Astrocyte (in vitro differentiated cells and primary cell): Measurements from ENCODE around the gene ARHGEF26. TPM values are rescaled to one million over a fixed set of nuclear protein-coding genes. Genes with fewer than 3 reads are reported as not detected.

Experiments used
- DNase-seq: peaks from one replicate; pipeline ENCODE4 v3.0.0-alpha.2; 2010; ENCODE audit warnings: low read depth
- FAIRE-seq: peaks from 2 replicates; lab custom pipeline; 2011; peaks lifted over from hg19 to GRCh38; lab: Jason Lieb, UNC
- H2AFZ ChIP-seq: 2 replicates; pipeline ENCODE4 v1.6.0; 2012; ENCODE audit warnings: low read depth, low read length, inconsistent platforms
- H3K27ac ChIP-seq: 2 replicates; pipeline ENCODE4 v1.5.1; 2011; ENCODE audit warnings: low read depth, low read length, inconsistent platforms
- H3K27me3 ChIP-seq: 2 replicates; pipeline ENCODE4 v1.6.0; 2011; ENCODE audit warnings: low read length, inconsistent platforms; ENCODE audit not compliant: insufficient read depth
- H3K36me3 ChIP-seq: 2 replicates; pipeline ENCODE4 v1.5.1; 2011; ENCODE audit warnings: low read length, inconsistent platforms; ENCODE audit not compliant: insufficient read depth
- H3K4me1 ChIP-seq: 2 replicates; pipeline ENCODE4 v1.5.1; 2011; ENCODE audit warnings: low read length, inconsistent platforms; ENCODE audit not compliant: insufficient read depth
- H3K4me2 ChIP-seq: 2 replicates; pipeline ENCODE4 v1.6.0; 2012; ENCODE audit warnings: low read length, inconsistent platforms
- H3K4me3 ChIP-seq: 2 replicates; pipeline ENCODE4 v1.5.1; 2011; ENCODE audit warnings: low read depth, mild to moderate bottlenecking, low read length, inconsistent platforms; ENCODE audit not compliant: insufficient read depth
- H3K79me2 ChIP-seq: 2 replicates; pipeline ENCODE4 v1.6.0; 2012; ENCODE audit warnings: mild to moderate bottlenecking, low read length, inconsistent platforms; ENCODE audit not compliant: insufficient read depth
- H3K9ac ChIP-seq: 2 replicates; pipeline ENCODE4 v1.6.0; 2012; ENCODE audit warnings: mild to moderate bottlenecking, low read length, inconsistent platforms
- H3K9me3 ChIP-seq: 2 replicates; pipeline ENCODE4 v1.5.1; 2012; ENCODE audit warnings: low read depth, mild to moderate bottlenecking, low read length, inconsistent platforms; ENCODE audit not compliant: insufficient read depth
- H4K20me1 ChIP-seq: 2 replicates; pipeline ENCODE4 v1.6.0; 2012; ENCODE audit warnings: low read length, inconsistent platforms; ENCODE audit not compliant: insufficient read depth
- H3K27ac Mint-ChIP-seq: one replicate; pipeline ENCODE4 v1.8.0; 2021; ENCODE audit warnings: mild to moderate bottlenecking, mixed read lengths; ENCODE audit not compliant: unreplicated experiment
- H3K27me3 Mint-ChIP-seq: one replicate; pipeline ENCODE4 v1.8.0; 2021; ENCODE audit warnings: low read depth, mixed read lengths; ENCODE audit not compliant: unreplicated experiment
- H3K36me3 Mint-ChIP-seq: one replicate; pipeline ENCODE4 v1.8.0; 2021; ENCODE audit warnings: low read depth, mixed read lengths; ENCODE audit not compliant: unreplicated experiment
- H3K4me1 Mint-ChIP-seq: one replicate; pipeline ENCODE4 v1.8.0; 2021; ENCODE audit warnings: low read depth, mixed read lengths; ENCODE audit not compliant: unreplicated experiment
- H3K4me3 Mint-ChIP-seq: one replicate; pipeline ENCODE4 v1.8.0; 2021; ENCODE audit warnings: mild to moderate bottlenecking, moderate library complexity, mixed read lengths; ENCODE audit not compliant: unreplicated experiment
- H3K9me3 Mint-ChIP-seq: one replicate; pipeline ENCODE4 v1.8.0; 2021; ENCODE audit warnings: mild to moderate bottlenecking, mixed read lengths; ENCODE audit not compliant: unreplicated experiment
- EZH2 ChIP-seq: IDR thresholded peaks from 2 replicates; pipeline ENCODE4 v1.6.1; 2012; ENCODE audit warnings: mild to moderate bottlenecking, low read length, inconsistent platforms; ENCODE audit not compliant: insufficient read depth
- total RNA-seq: library from RNA; stranded (reverse); gene quantifications from 2 replicates; pipeline ENCODE4 v1.2.1, GENCODE V29; 2021
- TF ChIP-seq, protein P1 (sequence below): IDR thresholded peaks from 2 replicates; pipeline ENCODE4 v1.5.1; 2011; ENCODE audit warnings: low read depth, mild to moderate bottlenecking, inconsistent platforms, low read length, moderate library complexity; ENCODE audit not compliant: insufficient read depth

The ARHGEF26 gene
- total RNA-seq, 1 donor from 2014 or later: 1.7 TPM

DNA sequence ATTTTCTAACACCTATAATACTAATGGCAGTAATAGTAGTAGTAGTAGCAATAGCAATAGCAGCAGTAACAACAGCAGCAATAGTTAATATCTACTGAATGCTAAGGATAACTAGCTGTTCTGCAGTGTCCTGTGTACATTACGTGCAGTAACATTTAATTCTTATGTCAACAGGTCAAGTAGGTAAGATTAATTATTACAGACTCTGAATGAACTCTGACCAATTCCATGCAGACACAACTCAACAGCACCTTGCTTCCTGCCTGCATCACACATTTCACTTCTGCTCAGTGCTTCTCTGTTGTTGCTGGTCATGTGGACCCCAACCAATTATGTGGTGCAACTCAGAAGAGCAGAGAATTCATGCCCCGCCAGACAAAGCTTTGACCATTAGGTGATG, 39.9 kb upstream of the ARHGEF26 start:
- no peak overlapping the region for H3K27ac Mint-ChIP-seq
- Histone ChIP-seq H3K4me3 (no peak overlapping the region), H3K36me3 (no peaks in the 10 kb centered on the region), H3K4me2 (no peak overlapping the region), H3K27me3 (no peaks in the 10 kb centered on the region), H3K9me3 (no peaks in the 10 kb centered on the region), H3K9ac (no peak overlapping the region), H3K79me2 (no peaks in the 10 kb centered on the region), H3K4me1 (no peaks in the 10 kb centered on the region), H4K20me1 (no peaks in the 10 kb centered on the region), H3K27ac (no peak overlapping the region), H2AFZ (no peak overlapping the region)
- peaks cover 2% of the 10 kb centered on the region for H3K9me3 Mint-ChIP-seq
- DNase-seq: no peak
- TF ChIP-seq EZH2: no peak
- TF ChIP-seq, protein P1, sequence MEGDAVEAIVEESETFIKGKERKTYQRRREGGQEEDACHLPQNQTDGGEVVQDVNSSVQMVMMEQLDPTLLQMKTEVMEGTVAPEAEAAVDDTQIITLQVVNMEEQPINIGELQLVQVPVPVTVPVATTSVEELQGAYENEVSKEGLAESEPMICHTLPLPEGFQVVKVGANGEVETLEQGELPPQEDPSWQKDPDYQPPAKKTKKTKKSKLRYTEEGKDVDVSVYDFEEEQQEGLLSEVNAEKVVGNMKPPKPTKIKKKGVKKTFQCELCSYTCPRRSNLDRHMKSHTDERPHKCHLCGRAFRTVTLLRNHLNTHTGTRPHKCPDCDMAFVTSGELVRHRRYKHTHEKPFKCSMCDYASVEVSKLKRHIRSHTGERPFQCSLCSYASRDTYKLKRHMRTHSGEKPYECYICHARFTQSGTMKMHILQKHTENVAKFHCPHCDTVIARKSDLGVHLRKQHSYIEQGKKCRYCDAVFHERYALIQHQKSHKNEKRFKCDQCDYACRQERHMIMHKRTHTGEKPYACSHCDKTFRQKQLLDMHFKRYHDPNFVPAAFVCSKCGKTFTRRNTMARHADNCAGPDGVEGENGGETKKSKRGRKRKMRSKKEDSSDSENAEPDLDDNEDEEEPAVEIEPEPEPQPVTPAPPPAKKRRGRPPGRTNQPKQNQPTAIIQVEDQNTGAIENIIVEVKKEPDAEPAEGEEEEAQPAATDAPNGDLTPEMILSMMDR: no peak
- no peaks in the 10 kb centered on the region for H3K36me3 Mint-ChIP-seq
- H3K4me3 Mint-ChIP-seq: no peak overlapping the region
- no peaks in the 10 kb centered on the region for H3K4me1 Mint-ChIP-seq
- no peak for FAIRE-seq
- H3K27me3 Mint-ChIP-seq: no peaks in the 10 kb centered on the region

DNA sequence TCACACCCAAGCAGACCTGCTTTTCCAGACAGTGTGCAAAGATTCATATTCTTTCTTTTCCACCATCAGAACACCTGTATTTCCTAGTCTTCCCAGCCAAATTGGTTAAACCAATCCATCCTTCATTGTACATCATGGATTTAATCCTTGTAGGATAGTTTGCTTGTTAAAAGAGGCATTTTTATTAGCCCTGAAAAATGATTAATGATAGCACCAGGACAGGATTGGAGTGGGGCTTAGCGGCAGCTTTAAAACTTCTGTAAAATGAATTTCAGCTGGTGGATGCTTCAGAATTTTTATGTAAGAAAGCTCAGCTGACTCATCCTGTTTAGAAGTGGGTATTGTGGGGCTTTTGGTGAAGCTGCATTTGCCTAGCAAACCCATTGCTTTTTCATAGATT, 36.1 kb upstream of the ARHGEF26 start:
- no peaks in the 10 kb centered on the region for H3K9me3 ChIP-seq
- Mint-ChIP-seq H3K9me3 (peaks cover 4% of the 10 kb centered on the region), H3K27me3 (no peaks in the 10 kb centered on the region), H3K4me1 (peaks cover 1% of the 10 kb centered on the region), H3K27ac (no peak overlapping the region), H3K4me3 (no peak overlapping the region), H3K36me3 (no peaks in the 10 kb centered on the region)
- H3K9ac ChIP-seq: no peak overlapping the region
- H3K27me3 ChIP-seq: no peaks in the 10 kb centered on the region
- no peak overlapping the region for H2AFZ ChIP-seq
- H3K4me3 ChIP-seq: no peak overlapping the region
- no peaks in the 10 kb centered on the region for H3K36me3 ChIP-seq
- no peaks in the 10 kb centered on the region for H3K79me2 ChIP-seq
- no peaks in the 10 kb centered on the region for H4K20me1 ChIP-seq
- TF ChIP-seq, protein P1: no peak
- TF ChIP-seq EZH2: no peak
- no peak overlapping the region for H3K27ac ChIP-seq
- H3K4me2 ChIP-seq: no peak overlapping the region
- FAIRE-seq (no peak), DNase-seq (no peak)
- H3K4me1 ChIP-seq: no peaks in the 10 kb centered on the region

DNA sequence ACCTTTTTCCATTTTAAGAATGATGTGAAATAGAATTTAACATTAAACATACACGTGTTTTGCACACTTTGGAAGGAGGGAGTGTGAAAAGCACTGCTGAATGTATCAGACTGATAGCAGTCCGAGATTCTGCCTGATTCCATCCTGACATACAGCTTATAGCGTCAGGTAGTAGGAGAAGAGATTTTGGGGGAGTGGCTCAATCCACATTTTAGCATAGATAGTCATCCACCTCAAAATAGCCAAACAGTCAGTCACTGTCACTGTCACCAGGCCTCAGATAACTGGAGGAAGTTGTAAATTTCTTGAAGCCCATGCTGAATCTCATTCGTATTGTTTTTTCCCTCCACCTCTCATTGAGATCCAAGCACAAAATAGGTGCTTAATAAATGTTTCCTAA, 35.4 kb upstream of the ARHGEF26 start:
- H3K36me3 ChIP-seq: no peaks in the 10 kb centered on the region
- no peaks in the 10 kb centered on the region for H3K4me1 ChIP-seq
- H3K9ac ChIP-seq: no peak overlapping the region
- no peak overlapping the region for H3K4me3 ChIP-seq
- DNase-seq: no peak
- H3K27me3 ChIP-seq: no peaks in the 10 kb centered on the region
- Mint-ChIP-seq H3K9me3 (peaks cover 4% of the 10 kb centered on the region), H3K27me3 (no peaks in the 10 kb centered on the region), H3K36me3 (no peaks in the 10 kb centered on the region), H3K4me3 (no peak overlapping the region), H3K27ac (no peak overlapping the region), H3K4me1 (peaks cover 2% of the 10 kb centered on the region)
- no peaks in the 10 kb centered on the region for H4K20me1 ChIP-seq
- no peak overlapping the region for H3K4me2 ChIP-seq
- H3K79me2 ChIP-seq: no peaks in the 10 kb centered on the region
- no peak overlapping the region for H2AFZ ChIP-seq
- H3K27ac ChIP-seq: no peak overlapping the region
- no peaks in the 10 kb centered on the region for H3K9me3 ChIP-seq
- no peak for FAIRE-seq
- TF ChIP-seq, protein P1: no peak
- no peak for TF ChIP-seq EZH2
